HepG2 (cell line): ENCODE data around the gene LSM5. TPM values are rescaled to one million over a fixed set of nuclear protein-coding genes. Genes with fewer than 3 reads are reported as not detected.

Source experiments
- HMG20A ChIP-seq: IDR thresholded peaks from 2 replicates; pipeline ENCODE4 v1.6.1; 2016; ENCODE audit warnings: borderline replicate concordance
- HNRNPLL ChIP-seq: fragments of 200-400 bp; formaldehyde crosslinking; IDR thresholded peaks from 2 replicates; pipeline ENCODE4 v1.6.1; 2017; ENCODE audit warnings: mild to moderate bottlenecking, low read depth, low read length; ENCODE audit not compliant: poor library complexity, severe bottlenecking
- MIER2 ChIP-seq: IDR thresholded peaks from 2 replicates; pipeline ENCODE4 v1.6.1; 2016; ENCODE audit warnings: missing biosample characterization, missing genetic modification reagents
- RBAK ChIP-seq: sonication (generic); formaldehyde crosslinking; IDR thresholded peaks from 2 replicates; pipeline ENCODE4 v1.5.1; 2020; ENCODE audit warnings: mild to moderate bottlenecking, missing genetic modification reagents
- RFX3 ChIP-seq: IDR thresholded peaks from 2 replicates; pipeline ENCODE4 v1.6.1; 2016; ENCODE audit warnings: missing biosample characterization, missing genetic modification reagents
- ZFY ChIP-seq: sonication (generic); formaldehyde crosslinking; IDR thresholded peaks from 2 replicates; pipeline ENCODE4 v1.4.0; 2020; ENCODE audit warnings: missing genetic modification reagents
- ZNF329 ChIP-seq: sonication (generic); formaldehyde crosslinking; IDR thresholded peaks from 2 replicates; pipeline ENCODE4 v1.9.0; 2021; ENCODE audit warnings: low read depth, mild to moderate bottlenecking, missing genetic modification reagents
- ZNF878 ChIP-seq: sonication (generic); formaldehyde crosslinking; IDR thresholded peaks from 2 replicates; pipeline ENCODE4 v1.8.1; 2023; ENCODE audit warnings: mild to moderate bottlenecking, missing genetic modification reagents, moderate library complexity
- ZSCAN21 ChIP-seq: sonication (generic); formaldehyde crosslinking; IDR thresholded peaks from 2 replicates; pipeline ENCODE4 v1.8.0; 2022; ENCODE audit warnings: mild to moderate bottlenecking, missing genetic modification reagents, moderate library complexity, borderline replicate concordance
- ZSCAN25 ChIP-seq: sonication (generic); formaldehyde crosslinking; IDR thresholded peaks from 2 replicates; pipeline ENCODE4 v1.8.0; 2022; ENCODE audit warnings: mild to moderate bottlenecking, missing genetic modification reagents
- polyA plus RNA-seq, 8 experiments: library from polyadenylated mRNA; depleted of rRNA in 3 of 8; stranded (reverse) in 7 of 8; unstranded in 1 of 8; fragments of >200 nt; fragmentation: Illumina TruSeq in 4 of 8; extraction: Trizol in 4 of 8; gene quantifications; 2 replicates each; pipeline versions ENCODE4 v1.2.1 to v1.2.3, GENCODE V29; 2011 to 2016; ENCODE audit warnings: low read depth in 4 of 8, missing spikeins in 1 of 8, mixed read lengths in 1 of 8; ENCODE audit not compliant: insufficient read depth in 1 of 8
- total RNA-seq, 5 experiments: library from RNA; depleted of rRNA; stranded (reverse); fragments of >200 nt; fragmentation: Illumina TruSeq; extraction: Trizol; gene quantifications; 2 replicates each; pipeline ENCODE4 v1.2.3, GENCODE V29; 2016; ENCODE audit warnings: low read depth in 1 of 5
- TF ChIP-seq, protein P1 (sequence below): sonication (generic); formaldehyde crosslinking; IDR thresholded peaks from 2 replicates; pipeline ENCODE4 v1.8.0; 2022; ENCODE audit warnings: mild to moderate bottlenecking, missing genetic modification reagents
- TF ChIP-seq, protein P2 (sequence below): sonication (generic); formaldehyde crosslinking; IDR thresholded peaks from 2 replicates; pipeline ENCODE4 v1.5.1; 2020; ENCODE audit warnings: mild to moderate bottlenecking, moderate library complexity, missing genetic modification reagents
- TF ChIP-seq, protein P3 (sequence below): sonication (generic); formaldehyde crosslinking; IDR thresholded peaks from 2 replicates; pipeline ENCODE4 v1.5.0; 2020; ENCODE audit warnings: missing genetic modification reagents
- TF ChIP-seq, protein P4 (sequence below), 2 experiments: fragments of 450-650 bp in 1 of 2; sonication (generic) in 1 of 2; formaldehyde crosslinking in 1 of 2; IDR thresholded peaks; 2 replicates each; pipeline versions ENCODE4 v1.6.1 to v1.8.0; 2016 to 2022; ENCODE audit warnings: antibody characterized with exemption in 1 of 2, mild to moderate bottlenecking in 1 of 2, missing genetic modification reagents in 1 of 2
- TF ChIP-seq, protein P5 (sequence below): sonication (generic); formaldehyde crosslinking; IDR thresholded peaks from 2 replicates; pipeline ENCODE4 v1.4.0; 2020; ENCODE audit warnings: missing genetic modification reagents

The LSM5 gene
- total and polyA plus RNA-seq, 2 of the 13 experiments (the other 11 are each of a cell fraction or from before 2014, with no cell fraction given): 30.3 to 183 TPM

DNA sequence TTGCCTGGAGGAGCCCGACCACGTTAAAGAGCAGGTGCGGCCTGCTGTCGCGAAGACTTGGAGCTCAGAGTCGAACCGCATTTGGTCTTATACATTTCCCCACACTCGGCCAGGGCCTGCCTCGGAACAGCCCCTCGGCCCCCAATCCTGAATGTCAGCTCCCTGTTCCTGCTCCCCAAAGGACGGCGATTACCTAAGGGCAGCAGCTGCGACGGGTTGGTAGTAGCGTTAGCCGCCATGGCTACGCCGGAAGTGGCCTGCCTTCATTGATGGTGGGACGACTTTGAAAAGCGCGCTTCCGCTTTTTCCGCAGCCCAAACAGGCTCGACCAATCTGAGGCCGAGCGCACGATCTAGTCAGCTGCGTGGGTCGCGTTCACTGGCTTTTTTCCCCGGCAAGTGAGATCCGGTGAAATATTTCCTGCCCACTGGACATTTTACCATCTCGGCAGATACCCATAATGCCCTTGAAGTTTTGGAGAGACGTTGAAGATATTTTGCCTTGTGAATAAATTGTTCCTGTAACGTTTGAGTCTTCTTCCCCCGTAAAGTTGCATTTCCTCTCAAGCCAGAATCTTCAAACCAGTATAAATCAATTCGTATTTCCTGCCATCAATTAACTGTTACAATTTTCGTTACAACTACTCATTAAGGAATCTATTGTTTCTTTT lies at the start of gene LSM5 (continued):
- TF ChIP-seq, protein P1, sequence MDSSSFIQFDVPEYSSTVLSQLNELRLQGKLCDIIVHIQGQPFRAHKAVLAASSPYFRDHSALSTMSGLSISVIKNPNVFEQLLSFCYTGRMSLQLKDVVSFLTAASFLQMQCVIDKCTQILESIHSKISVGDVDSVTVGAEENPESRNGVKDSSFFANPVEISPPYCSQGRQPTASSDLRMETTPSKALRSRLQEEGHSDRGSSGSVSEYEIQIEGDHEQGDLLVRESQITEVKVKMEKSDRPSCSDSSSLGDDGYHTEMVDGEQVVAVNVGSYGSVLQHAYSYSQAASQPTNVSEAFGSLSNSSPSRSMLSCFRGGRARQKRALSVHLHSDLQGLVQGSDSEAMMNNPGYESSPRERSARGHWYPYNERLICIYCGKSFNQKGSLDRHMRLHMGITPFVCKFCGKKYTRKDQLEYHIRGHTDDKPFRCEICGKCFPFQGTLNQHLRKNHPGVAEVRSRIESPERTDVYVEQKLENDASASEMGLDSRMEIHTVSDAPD: peak; percentile 74; the same call in 1 of the 2 replicates
- TF ChIP-seq RBAK (CRISPR knock-in tag) (0 out of 2 replicates have a peak, but pooled peaks have one; percentile 47), ZSCAN25 (CRISPR knock-in tag) (peak; percentile 34; the same call in 1 of the 2 replicates), HNRNPLL (peak; percentile 96), ZNF329 (CRISPR knock-in tag) (peak; percentile 61; the same call in 1 of the 2 replicates), ZFY (CRISPR knock-in tag) (peak; percentile 99), RFX3 (CRISPR knock-in tag) (peak; percentile 27), ZSCAN21 (CRISPR knock-in tag) (peak; percentile 90), HMG20A (no peak), ZNF878 (CRISPR knock-in tag) (peak; percentile 82), MIER2 (CRISPR knock-in tag) (peak; percentile 60; the same call in 1 of the 2 replicates)
- TF ChIP-seq, protein P2, sequence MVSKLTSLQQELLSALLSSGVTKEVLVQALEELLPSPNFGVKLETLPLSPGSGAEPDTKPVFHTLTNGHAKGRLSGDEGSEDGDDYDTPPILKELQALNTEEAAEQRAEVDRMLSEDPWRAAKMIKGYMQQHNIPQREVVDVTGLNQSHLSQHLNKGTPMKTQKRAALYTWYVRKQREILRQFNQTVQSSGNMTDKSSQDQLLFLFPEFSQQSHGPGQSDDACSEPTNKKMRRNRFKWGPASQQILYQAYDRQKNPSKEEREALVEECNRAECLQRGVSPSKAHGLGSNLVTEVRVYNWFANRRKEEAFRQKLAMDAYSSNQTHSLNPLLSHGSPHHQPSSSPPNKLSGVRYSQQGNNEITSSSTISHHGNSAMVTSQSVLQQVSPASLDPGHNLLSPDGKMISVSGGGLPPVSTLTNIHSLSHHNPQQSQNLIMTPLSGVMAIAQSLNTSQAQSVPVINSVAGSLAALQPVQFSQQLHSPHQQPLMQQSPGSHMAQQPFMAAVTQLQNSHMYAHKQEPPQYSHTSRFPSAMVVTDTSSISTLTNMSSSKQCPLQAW (CRISPR knock-in tag): peak; percentile 91
- TF ChIP-seq, protein P3, sequence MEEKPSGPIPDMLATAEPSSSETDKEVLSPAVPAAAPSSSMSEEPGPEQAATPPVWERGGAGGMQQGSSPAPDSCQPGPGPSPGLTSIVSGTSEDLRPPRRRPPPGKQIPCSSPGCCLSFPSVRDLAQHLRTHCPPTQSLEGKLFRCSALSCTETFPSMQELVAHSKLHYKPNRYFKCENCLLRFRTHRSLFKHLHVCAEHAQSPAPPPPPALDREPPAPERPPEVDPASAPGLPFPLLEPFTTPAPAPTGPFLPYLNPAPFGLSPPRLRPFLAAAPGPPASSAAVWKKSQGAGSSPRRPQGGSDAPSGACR (CRISPR knock-in tag): peak; percentile 76; the same call in 1 of the 2 replicates
- TF ChIP-seq, protein P4, sequence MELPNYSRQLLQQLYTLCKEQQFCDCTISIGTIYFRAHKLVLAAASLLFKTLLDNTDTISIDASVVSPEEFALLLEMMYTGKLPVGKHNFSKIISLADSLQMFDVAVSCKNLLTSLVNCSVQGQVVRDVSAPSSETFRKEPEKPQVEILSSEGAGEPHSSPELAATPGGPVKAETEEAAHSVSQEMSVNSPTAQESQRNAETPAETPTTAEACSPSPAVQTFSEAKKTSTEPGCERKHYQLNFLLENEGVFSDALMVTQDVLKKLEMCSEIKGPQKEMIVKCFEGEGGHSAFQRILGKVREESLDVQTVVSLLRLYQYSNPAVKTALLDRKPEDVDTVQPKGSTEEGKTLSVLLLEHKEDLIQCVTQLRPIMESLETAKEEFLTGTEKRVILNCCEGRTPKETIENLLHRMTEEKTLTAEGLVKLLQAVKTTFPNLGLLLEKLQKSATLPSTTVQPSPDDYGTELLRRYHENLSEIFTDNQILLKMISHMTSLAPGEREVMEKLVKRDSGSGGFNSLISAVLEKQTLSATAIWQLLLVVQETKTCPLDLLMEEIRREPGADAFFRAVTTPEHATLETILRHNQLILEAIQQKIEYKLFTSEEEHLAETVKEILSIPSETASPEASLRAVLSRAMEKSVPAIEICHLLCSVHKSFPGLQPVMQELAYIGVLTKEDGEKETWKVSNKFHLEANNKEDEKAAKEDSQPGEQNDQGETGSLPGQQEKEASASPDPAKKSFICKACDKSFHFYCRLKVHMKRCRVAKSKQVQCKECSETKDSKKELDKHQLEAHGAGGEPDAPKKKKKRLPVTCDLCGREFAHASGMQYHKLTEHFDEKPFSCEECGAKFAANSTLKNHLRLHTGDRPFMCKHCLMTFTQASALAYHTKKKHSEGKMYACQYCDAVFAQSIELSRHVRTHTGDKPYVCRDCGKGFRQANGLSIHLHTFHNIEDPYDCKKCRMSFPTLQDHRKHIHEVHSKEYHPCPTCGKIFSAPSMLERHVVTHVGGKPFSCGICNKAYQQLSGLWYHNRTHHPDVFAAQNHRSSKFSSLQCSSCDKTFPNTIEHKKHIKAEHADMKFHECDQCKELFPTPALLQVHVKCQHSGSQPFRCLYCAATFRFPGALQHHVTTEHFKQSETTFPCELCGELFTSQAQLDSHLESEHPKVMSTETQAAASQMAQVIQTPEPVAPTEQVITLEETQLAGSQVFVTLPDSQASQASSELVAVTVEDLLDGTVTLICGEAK (IDR thresholded peaks at IDR 0.05): peak; percentile 91
- TF ChIP-seq, protein P4 (CRISPR knock-in tag; IDR thresholded peaks at IDR 0.05): peak; percentile 92
- TF ChIP-seq, protein P5, sequence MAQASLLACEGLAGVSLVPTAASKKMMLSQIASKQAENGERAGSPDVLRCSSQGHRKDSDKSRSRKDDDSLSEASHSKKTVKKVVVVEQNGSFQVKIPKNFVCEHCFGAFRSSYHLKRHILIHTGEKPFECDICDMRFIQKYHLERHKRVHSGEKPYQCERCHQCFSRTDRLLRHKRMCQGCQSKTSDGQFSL (CRISPR knock-in tag): peak; percentile 53; the same call in 1 of the 2 replicates
